WTC11 (cell line): ENCODE measurements around the gene ANAPC4. TPM values are rescaled to one million over a fixed set of nuclear protein-coding genes. Genes with fewer than 3 reads are reported as not detected.
A peak's percentile ranks its signal among the peaks of the same experiment; 100 is the strongest.
"Not testable (repeated sequence)": the region's sequence is repeated elsewhere in the genome, so short reads cannot be mapped to it uniquely, and the experiment has no call there.

Experiments
- ATAC-seq: fragments of 200-7000 bp; cut with Tn5 transposase; 2 replicates; pipeline ENCODE4 v1.10.0; 2021; ENCODE audit warnings: mild to moderate bottlenecking, moderate library complexity
- CTCF ChIA-PET: fragments of 300-600 bp; sonication (Branson Sonifier 250); formaldehyde crosslinking; loops from one replicate; lab custom pipeline; 2021; ENCODE audit warnings: antibody characterized with exemption; lab: Charles Lee
- POLR2A ChIA-PET: fragments of 350-600 bp; sonication (Branson Sonifier 250); formaldehyde crosslinking; loops from one replicate; lab custom pipeline; 2021; ENCODE audit warnings: antibody characterized with exemption; lab: Charles Lee
- DNase-seq: peaks from one replicate; pipeline ENCODE4 v3.0.0; 2021; ENCODE audit warnings: low spot score
- H3K27ac Mint-ChIP-seq: 2 replicates; pipeline ENCODE4 v1.8.0; 2021; ENCODE audit warnings: mixed read lengths
- H3K27me3 Mint-ChIP-seq: 2 replicates; pipeline ENCODE4 v1.8.0; 2021; ENCODE audit warnings: low read depth, mild to moderate bottlenecking, moderate library complexity, mixed read lengths
- H3K36me3 Mint-ChIP-seq: 2 replicates; pipeline ENCODE4 v1.8.0; 2021; ENCODE audit warnings: mixed read lengths
- H3K4me1 Mint-ChIP-seq: 2 replicates; pipeline ENCODE4 v1.8.0; 2022; ENCODE audit warnings: mixed read lengths
- H3K4me3 Mint-ChIP-seq: 2 replicates; pipeline ENCODE4 v1.8.0; 2021; ENCODE audit warnings: mild to moderate bottlenecking, moderate library complexity, mixed read lengths
- H3K9me3 Mint-ChIP-seq: 2 replicates; pipeline ENCODE4 v1.8.0; 2021; ENCODE audit warnings: mixed read lengths
- AFF4 ChIP-seq: sonication (generic); formaldehyde crosslinking; IDR thresholded peaks from 2 replicates; pipeline ENCODE4 v1.8.1; 2023; ENCODE audit warnings: mild to moderate bottlenecking, missing genetic modification reagents, borderline replicate concordance
- ARID4B ChIP-seq: sonication (generic); formaldehyde crosslinking; IDR thresholded peaks from 2 replicates; pipeline ENCODE4 v1.8.0; 2023; ENCODE audit warnings: missing genetic modification reagents, mild to moderate bottlenecking, borderline replicate concordance
- CBFB ChIP-seq: sonication (generic); formaldehyde crosslinking; IDR thresholded peaks from 2 replicates; pipeline ENCODE4 v1.8.1; 2022; ENCODE audit warnings: mild to moderate bottlenecking, low read depth, missing genetic modification reagents
- FOXP4 ChIP-seq: sonication (generic); formaldehyde crosslinking; IDR thresholded peaks from 2 replicates; pipeline ENCODE4 v1.8.0; 2022; ENCODE audit warnings: mild to moderate bottlenecking, missing genetic modification reagents
- GABPB1 ChIP-seq: sonication (generic); formaldehyde crosslinking; IDR thresholded peaks from 2 replicates; pipeline ENCODE4 v1.8.1; 2023; ENCODE audit warnings: mild to moderate bottlenecking, missing genetic modification reagents
- KAT7 ChIP-seq: sonication (generic); formaldehyde crosslinking; IDR thresholded peaks from 2 replicates; pipeline ENCODE4 v1.8.1; 2023; ENCODE audit warnings: missing genetic modification reagents, mild to moderate bottlenecking, borderline replicate concordance
- MLX ChIP-seq: sonication (generic); formaldehyde crosslinking; IDR thresholded peaks from 2 replicates; pipeline ENCODE4 v1.8.1; 2023; ENCODE audit warnings: mild to moderate bottlenecking, missing genetic modification reagents, moderate library complexity
- ZNF317 ChIP-seq: sonication (generic); formaldehyde crosslinking; IDR thresholded peaks from 2 replicates; pipeline ENCODE4 v1.8.1; 2023; ENCODE audit warnings: low read depth, mild to moderate bottlenecking, moderate library complexity, missing genetic modification reagents, borderline replicate concordance
- ZNF532 ChIP-seq: fragments of 250-450 bp; sonication (Bioruptor Pico); IDR thresholded peaks from 2 replicates; pipeline ENCODE4 v1.9.0; 2021; ENCODE audit warnings: mild to moderate bottlenecking, borderline replicate concordance
- total RNA-seq: library from RNA; stranded (reverse); gene quantifications from 3 replicates; pipeline ENCODE4 v1.2.3, GENCODE V29; 2021

The ANAPC4 gene
- total RNA-seq, 1 experiment from 2014 or later: 40.5 TPM

GRCh38 chr4:25368315-25368714 lies 8.7 kb upstream of the ANAPC4 start:
- POLR2A ChIA-PET: interaction anchor here (1.1 kb wide), 1 partner anchor 55 kb away, joined by 4 read pairs; the partner anchor contains the start of gene ZCCHC4
- Mint-ChIP-seq H3K4me3 (no peak overlapping the region), H3K4me1 (peaks cover 11% of the 10 kb centered on the region)

GRCh38 chr4:25370242-25370641 lies 6.8 kb upstream of the ANAPC4 start:
- Mint-ChIP-seq H3K4me3 (no peak overlapping the region), H3K9me3 (no peaks in the 10 kb centered on the region), H3K27me3 (no peaks in the 10 kb centered on the region), H3K27ac (no peak overlapping the region), H3K4me1 (peaks cover 21% of the 10 kb centered on the region), H3K36me3 (peaks cover under 1% of the 10 kb centered on the region)
- no peak for DNase-seq
- TF ChIP-seq ZNF532 (CRISPR knock-in tag) (no peak), CBFB (CRISPR knock-in tag) (no peak), ARID4B (CRISPR knock-in tag) (no peak), KAT7 (CRISPR knock-in tag) (no peak)
- CTCF ChIA-PET: no interaction called here
- POLR2A ChIA-PET: no interaction called here
- ATAC-seq: peak; percentile 61

More at GRCh38 chr4:25368315-25368714, 8.7 kb upstream of the ANAPC4 start:
- Mint-ChIP-seq H3K27me3 (no peaks in the 10 kb centered on the region), H3K27ac (no peak overlapping the region; the same call in 1 of the 2 replicates), H3K9me3 (no peaks in the 10 kb centered on the region), H3K36me3 (peaks cover 8% of the 10 kb centered on the region)
- DNase-seq (no peak), ATAC-seq (no peak)
- TF ChIP-seq ZNF317 (CRISPR knock-in tag): no peak
- CTCF ChIA-PET: interaction anchor here (0.9 to 2.5 kb wide), 5 partner anchors 8 to 224 kb away, joined by 3 to 15 read pairs (median 9); partner anchors contain the start of genes ANAPC4, PI4K2B and ZCCHC4

GRCh38 chr4:25372549-25372948 lies 4.5 kb upstream of the ANAPC4 start:
- CTCF ChIA-PET, ATAC-seq, DNase-seq, POLR2A ChIA-PET, H3K9me3 Mint-ChIP-seq, H3K27ac Mint-ChIP-seq, H3K27me3 Mint-ChIP-seq, H3K4me3 Mint-ChIP-seq, H3K36me3 Mint-ChIP-seq: not testable (repeated sequence)
- TF ChIP-seq GABPB1 (CRISPR knock-in tag): peak; percentile 68
- peaks cover 27% of the 10 kb centered on the region for H3K4me1 Mint-ChIP-seq

GRCh38 chr4:25377572-25378436 lies 741 bp downstream of the ANAPC4 start:
- no peak overlapping the region for H3K4me3 Mint-ChIP-seq
- peak overlapping the region; percentile 90 for H3K27ac Mint-ChIP-seq
- no peaks in the 10 kb centered on the region for H3K9me3 Mint-ChIP-seq
- ChIA-PET POLR2A (interaction anchor here (1.4 kb wide), 1 partner anchor 78 kb away, joined by 3 read pairs; no protein-coding TSS in a partner anchor), CTCF (interaction anchor here (1.2 to 3.1 kb wide), 4 partner anchors 10 to 246 kb away, joined by 3 to 16 read pairs (median 10); partner anchors contain the start of gene ZCCHC4)
- H3K36me3 Mint-ChIP-seq: peaks cover 12% of the 10 kb centered on the region
- no peak for DNase-seq
- H3K27me3 Mint-ChIP-seq: no peaks in the 10 kb centered on the region
- no peak for ATAC-seq
- peaks cover 16% of the 10 kb centered on the region for H3K4me1 Mint-ChIP-seq
- TF ChIP-seq FOXP4 (CRISPR knock-in tag): no peak
- TF ChIP-seq MLX (CRISPR knock-in tag): no peak
- no peak for TF ChIP-seq AFF4 (CRISPR knock-in tag)
